GM12875 (cell line): ENCODE measurements around the gene TMCC1.
A peak's percentile ranks its signal among the peaks of the same experiment; 100 is the strongest.
"Not testable (repeated sequence)": the region's sequence is repeated elsewhere in the genome, so short reads cannot be mapped to it uniquely, and the experiment has no call there.

Source experiments
- H3K4me3 ChIP-seq: one replicate; pipeline ENCODE4 v1.5.1; 2011; ENCODE audit warnings: low read depth, low read length, control low read depth
- TF ChIP-seq, protein P1 (sequence below): IDR thresholded peaks from 2 replicates; pipeline ENCODE4 v1.5.1; 2011; ENCODE audit warnings: low read depth, mild to moderate bottlenecking, control low read depth, inconsistent platforms, low read length, moderate library complexity, borderline replicate concordance; ENCODE audit not compliant: insufficient read depth

TMCC1 gene

DNA sequence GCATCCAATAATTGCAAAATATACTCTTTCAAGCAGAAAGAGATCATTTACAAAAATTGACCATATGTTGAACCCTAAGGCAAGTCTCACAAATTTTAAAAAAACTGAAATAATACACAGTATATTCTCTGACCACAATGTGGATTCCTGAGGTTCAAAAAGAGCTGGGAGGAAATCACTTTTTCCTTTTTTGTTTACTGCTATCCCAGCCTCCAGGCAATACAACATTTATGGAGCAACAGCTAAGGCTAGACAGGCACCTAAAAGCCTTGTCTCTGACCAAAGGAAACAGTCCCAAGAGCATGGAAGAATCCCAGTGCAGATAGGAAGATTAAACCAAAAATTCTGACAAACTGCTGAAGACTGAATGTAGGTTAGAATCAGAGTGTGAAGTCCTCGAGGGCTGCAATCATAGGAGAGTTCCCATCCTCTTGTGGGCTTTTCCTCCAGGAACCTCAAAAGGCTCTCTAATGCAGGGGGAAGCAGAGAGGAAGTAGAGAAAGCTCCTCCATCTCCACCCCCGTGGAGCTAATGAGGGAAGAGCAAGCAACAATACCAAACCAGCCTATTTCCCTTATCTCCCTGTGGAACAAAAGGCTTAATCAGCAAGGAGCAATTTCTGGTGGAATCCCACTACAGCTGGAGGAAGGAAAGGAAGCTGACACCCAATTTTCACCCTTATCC is 57.0 kb downstream of the TMCC1 start:
- no peak overlapping the region for H3K4me3 ChIP-seq
- TF ChIP-seq, protein P1, sequence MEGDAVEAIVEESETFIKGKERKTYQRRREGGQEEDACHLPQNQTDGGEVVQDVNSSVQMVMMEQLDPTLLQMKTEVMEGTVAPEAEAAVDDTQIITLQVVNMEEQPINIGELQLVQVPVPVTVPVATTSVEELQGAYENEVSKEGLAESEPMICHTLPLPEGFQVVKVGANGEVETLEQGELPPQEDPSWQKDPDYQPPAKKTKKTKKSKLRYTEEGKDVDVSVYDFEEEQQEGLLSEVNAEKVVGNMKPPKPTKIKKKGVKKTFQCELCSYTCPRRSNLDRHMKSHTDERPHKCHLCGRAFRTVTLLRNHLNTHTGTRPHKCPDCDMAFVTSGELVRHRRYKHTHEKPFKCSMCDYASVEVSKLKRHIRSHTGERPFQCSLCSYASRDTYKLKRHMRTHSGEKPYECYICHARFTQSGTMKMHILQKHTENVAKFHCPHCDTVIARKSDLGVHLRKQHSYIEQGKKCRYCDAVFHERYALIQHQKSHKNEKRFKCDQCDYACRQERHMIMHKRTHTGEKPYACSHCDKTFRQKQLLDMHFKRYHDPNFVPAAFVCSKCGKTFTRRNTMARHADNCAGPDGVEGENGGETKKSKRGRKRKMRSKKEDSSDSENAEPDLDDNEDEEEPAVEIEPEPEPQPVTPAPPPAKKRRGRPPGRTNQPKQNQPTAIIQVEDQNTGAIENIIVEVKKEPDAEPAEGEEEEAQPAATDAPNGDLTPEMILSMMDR = no peak

DNA sequence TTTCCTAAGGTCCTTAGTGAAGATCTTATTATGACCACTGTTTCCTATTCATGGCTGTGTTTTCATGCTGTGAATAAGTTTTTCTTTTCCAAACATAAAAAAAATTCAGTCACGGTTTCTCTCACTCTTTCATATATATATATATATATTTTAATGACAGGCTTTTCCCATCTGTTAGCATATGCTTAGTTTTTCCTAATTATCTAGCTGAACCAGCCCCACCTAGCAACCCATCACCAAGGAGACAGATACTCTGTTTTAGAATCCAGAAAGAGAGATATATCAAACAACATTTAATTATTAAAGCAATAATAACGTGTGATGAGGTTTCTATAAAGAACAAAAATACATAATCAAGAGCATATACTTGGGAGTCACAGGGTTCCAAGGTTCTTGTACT is 58.3 kb downstream of the TMCC1 start:
- no peak overlapping the region for H3K4me3 ChIP-seq
- TF ChIP-seq, protein P1 = no peak

DNA sequence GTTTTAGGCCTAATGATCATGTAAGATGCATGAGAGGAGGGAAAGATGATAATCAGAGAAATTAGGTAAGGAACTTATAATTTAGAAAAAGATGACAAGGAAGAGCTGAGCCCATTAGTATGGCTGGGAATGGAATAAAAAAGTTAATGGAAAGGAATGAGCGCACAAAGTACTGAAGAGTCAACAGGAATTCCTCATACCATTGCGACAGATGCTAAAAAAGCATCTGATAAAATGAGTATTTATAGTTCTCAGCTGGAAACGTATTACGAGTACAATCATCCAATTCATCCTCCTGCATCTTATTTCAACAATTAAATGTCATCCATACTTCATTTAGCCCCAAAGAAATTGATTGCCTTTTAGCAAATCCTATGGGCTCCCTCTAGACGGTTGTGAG is 58.9 kb downstream of the TMCC1 start:
- TF ChIP-seq, protein P1 = no peak

DNA sequence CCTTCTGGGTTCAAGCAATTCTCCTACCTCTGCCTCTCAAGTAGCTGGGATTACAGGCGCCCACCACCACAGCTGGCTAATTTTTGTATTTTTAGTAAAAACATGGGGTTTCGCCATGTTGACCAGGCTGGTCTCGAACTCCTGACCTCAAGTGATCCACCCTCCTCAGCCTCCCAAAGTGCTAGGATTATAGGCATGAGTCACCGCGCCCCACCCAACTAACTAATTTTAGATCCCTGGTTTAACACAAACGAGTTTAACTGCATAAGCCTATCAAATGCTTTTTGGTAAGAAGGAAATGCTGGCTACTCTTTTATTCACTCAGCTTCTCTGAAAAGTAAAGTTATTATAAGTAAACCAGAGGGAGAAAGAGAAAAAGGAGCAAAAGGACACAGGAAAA is 61.6 kb downstream of the TMCC1 start:
- H3K4me3 ChIP-seq = not testable (repeated sequence)

More for the DNA sequence above, 58.9 kb downstream of the TMCC1 start:
- no peak overlapping the region for H3K4me3 ChIP-seq

DNA sequence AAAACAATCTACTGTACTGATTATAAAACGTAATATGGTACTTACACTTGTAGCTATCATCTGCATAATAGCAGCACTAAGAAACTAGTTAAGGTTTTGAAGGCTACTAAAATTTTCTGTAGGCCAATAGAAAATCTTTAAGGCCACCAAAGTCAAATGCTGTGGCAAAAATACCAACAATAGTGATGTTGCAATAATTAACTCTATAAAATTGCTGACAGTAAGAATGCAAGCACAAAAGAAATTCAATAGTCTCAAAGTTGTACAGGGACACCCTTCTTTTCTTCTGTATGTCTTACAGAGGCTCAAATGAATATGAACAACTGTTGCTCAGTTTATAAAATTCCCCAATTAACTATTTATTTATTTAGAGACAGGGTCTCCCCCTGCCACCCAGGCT is 62.0 kb downstream of the TMCC1 start:
- TF ChIP-seq, protein P1 = no peak

DNA sequence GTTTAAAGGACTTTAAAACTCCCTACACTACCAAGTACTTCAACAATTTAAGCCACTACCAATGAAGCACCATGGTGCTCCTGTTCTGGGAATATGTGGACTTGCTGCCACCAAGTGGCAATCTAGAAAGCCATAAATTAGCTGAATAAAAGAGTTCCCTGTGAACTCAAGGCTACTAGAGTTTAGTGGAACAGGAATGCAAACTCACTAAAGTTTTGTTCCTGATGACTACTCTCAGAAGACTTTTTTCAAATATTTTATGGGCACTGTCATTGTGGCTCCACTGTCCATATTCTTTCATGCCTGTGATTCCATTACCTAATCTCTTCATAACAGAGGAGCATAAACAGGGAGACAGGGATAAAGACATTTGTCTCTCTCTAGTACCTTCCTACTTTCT is 63.9 kb downstream of the TMCC1 start:
- no peak overlapping the region for H3K4me3 ChIP-seq
- TF ChIP-seq, protein P1 = peak; percentile 36; the same call in 1 of the 2 replicates

More for the DNA sequence above, 62.0 kb downstream of the TMCC1 start:
- no peak overlapping the region for H3K4me3 ChIP-seq

DNA sequence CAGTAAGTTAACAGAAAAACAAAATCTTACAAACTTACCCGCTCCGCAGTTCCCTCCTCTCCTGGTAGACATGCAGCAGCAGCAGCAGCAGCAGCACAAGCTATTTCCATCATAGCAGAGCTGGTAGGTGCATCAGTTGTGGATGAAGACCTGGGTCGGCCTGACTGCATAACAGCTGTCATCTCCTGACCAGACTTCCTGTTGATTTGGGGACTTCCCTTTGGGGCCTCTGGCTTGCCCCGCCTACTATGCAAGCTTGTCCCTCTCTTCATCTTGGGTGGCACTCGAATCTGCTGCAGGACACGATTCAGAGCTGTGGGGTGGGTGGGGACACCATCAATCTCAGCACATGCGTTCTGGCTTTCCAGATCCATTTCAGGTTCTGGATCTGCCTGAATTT is 65.7 kb downstream of the TMCC1 start:
- TF ChIP-seq, protein P1 = no peak
- no peak overlapping the region for H3K4me3 ChIP-seq
